Glutamatergic neuron (in vitro differentiated cells): ENCODE data around the gene ASB10. TPM values are rescaled to one million over a fixed set of nuclear protein-coding genes. Genes with fewer than 3 reads are reported as not detected.

Experiments used
- DNase-seq: peaks from one replicate; pipeline ENCODE4 v3.0.0; 2022
- H3K27ac Mint-ChIP-seq: one replicate; pipeline ENCODE4 v1.8.0; 2020; ENCODE audit warnings: mild to moderate bottlenecking, mixed read lengths, inconsistent platforms; ENCODE audit not compliant: unreplicated experiment
- H3K27me3 Mint-ChIP-seq: one replicate; pipeline ENCODE4 v1.8.0; 2020; ENCODE audit warnings: mild to moderate bottlenecking, moderate library complexity, mixed read lengths, inconsistent platforms; ENCODE audit not compliant: unreplicated experiment
- H3K36me3 Mint-ChIP-seq: one replicate; pipeline ENCODE4 v1.8.0; 2020; ENCODE audit warnings: mild to moderate bottlenecking, mixed read lengths, inconsistent platforms; ENCODE audit not compliant: unreplicated experiment
- H3K4me1 Mint-ChIP-seq: one replicate; pipeline ENCODE4 v1.8.0; 2020; ENCODE audit warnings: mild to moderate bottlenecking, low read depth, mixed read lengths, inconsistent platforms; ENCODE audit not compliant: unreplicated experiment
- H3K4me3 Mint-ChIP-seq: one replicate; pipeline ENCODE4 v1.8.0; 2020; ENCODE audit warnings: mild to moderate bottlenecking, mixed read lengths, inconsistent platforms; ENCODE audit not compliant: unreplicated experiment
- H3K9me3 Mint-ChIP-seq: one replicate; pipeline ENCODE4 v1.8.0; 2020; ENCODE audit warnings: mild to moderate bottlenecking, moderate library complexity, mixed read lengths, inconsistent platforms; ENCODE audit not compliant: unreplicated experiment
- total RNA-seq: library from RNA; stranded (reverse); fragmentation: NEBNext Ultra II Directional; extraction: Animal tissue kit (Norgen Biotek cat#: 25700); gene quantifications from one replicate; pipeline ENCODE4 v1.2.1, GENCODE V29; 2021; ENCODE audit not compliant: unreplicated experiment
- TF ChIP-seq, protein P1 (sequence below): fragments of 200-600 bp; sonication (generic); IDR thresholded peaks from one replicate; pipeline ENCODE4 v1.5.0; 2021; ENCODE audit not compliant: partially characterized antibody, unreplicated experiment

ASB10 gene
- total RNA-seq, 1 donor from 2014 or later = not detected

DNA sequence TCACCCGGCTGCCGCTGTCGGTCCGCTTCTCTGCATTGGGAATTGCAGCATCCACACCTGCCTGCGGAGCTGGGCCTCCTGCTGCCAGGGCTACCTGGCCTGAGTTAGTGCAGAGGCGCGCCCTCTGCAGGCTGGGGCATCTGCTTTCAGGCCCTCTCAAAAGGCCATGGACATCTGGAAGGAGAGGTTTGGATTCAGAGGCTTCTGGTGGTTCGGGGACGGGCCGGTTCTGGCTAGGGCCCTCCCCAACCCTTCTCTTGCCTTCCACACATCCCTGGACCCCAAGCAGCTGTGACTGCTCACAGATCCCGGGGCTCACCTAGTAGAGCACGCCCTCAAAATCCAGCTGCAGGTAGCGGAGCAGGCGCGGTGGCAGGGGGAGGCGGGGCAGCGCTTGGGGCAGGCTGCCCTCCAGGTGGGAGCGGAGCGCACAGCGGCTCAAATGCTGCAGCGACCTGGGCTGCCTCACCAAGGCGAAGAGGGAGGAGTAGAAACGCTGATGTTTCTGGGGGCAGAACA, 11.2 kb downstream of the ASB10 start:
- Mint-ChIP-seq H3K4me3 (no peak overlapping the region), H3K36me3 (peaks cover 10% of the 10 kb centered on the region), H3K27me3 (peaks cover 18% of the 10 kb centered on the region), H3K9me3 (peaks cover 12% of the 10 kb centered on the region), H3K4me1 (peaks cover 15% of the 10 kb centered on the region), H3K27ac (no peak overlapping the region)
- TF ChIP-seq, protein P1, sequence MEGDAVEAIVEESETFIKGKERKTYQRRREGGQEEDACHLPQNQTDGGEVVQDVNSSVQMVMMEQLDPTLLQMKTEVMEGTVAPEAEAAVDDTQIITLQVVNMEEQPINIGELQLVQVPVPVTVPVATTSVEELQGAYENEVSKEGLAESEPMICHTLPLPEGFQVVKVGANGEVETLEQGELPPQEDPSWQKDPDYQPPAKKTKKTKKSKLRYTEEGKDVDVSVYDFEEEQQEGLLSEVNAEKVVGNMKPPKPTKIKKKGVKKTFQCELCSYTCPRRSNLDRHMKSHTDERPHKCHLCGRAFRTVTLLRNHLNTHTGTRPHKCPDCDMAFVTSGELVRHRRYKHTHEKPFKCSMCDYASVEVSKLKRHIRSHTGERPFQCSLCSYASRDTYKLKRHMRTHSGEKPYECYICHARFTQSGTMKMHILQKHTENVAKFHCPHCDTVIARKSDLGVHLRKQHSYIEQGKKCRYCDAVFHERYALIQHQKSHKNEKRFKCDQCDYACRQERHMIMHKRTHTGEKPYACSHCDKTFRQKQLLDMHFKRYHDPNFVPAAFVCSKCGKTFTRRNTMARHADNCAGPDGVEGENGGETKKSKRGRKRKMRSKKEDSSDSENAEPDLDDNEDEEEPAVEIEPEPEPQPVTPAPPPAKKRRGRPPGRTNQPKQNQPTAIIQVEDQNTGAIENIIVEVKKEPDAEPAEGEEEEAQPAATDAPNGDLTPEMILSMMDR = no peak
- no peak for DNase-seq

DNA sequence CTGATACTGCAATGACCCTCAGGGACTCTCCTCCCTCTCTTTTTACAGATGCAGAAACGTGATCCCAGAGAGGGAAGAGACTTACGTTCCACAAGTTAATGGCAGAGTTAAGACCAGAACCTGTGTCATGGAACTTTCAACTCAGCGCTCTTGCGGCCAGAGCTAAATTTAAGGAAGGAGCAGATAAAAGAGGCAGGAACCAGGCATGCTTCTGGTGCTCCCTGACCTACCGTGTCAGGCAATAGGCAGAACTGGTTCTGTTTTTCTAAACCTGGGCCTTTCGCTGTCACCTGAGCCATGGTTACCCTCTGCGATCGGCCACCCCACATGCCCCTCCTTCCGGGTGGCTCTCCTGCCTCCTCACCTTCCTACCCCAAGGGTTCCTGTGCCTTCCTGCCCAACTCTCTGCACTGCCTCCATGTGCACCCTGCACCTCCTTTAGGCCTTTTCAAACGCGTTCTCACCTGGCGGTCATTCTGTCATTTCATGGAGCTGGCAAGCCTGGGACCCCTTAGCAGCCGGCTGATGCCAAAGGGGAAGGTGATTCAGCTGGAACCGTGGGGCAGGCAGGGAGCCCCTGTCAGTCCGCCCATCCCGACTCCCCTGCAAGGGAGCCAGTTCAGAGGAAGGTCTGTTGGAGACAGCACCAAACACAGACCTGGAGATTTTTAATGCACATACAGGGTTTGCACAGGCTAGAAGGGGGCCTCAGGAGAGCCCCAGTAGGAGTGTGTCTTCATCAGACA, 11.8 kb downstream of the ASB10 start:
- Mint-ChIP-seq H3K4me3 (peak overlapping the region; percentile 25), H3K27me3 (peaks cover 14% of the 10 kb centered on the region), H3K27ac (no peak overlapping the region), H3K36me3 (peaks cover 10% of the 10 kb centered on the region), H3K4me1 (peaks cover 12% of the 10 kb centered on the region), H3K9me3 (peaks cover 12% of the 10 kb centered on the region)
- no peak for DNase-seq
- TF ChIP-seq, protein P1 = no peak

GRCh38 chr7:151174246-151175046, 12.6 kb downstream of the ASB10 start:
- Mint-ChIP-seq H3K9me3 (peaks cover 14% of the 10 kb centered on the region), H3K27me3 (peaks cover 16% of the 10 kb centered on the region), H3K4me1 (peaks cover 9% of the 10 kb centered on the region), H3K36me3 (peaks cover 10% of the 10 kb centered on the region), H3K27ac (no peak overlapping the region), H3K4me3 (no peak overlapping the region)
- DNase-seq = no peak
- TF ChIP-seq, protein P1 = no peak

DNA sequence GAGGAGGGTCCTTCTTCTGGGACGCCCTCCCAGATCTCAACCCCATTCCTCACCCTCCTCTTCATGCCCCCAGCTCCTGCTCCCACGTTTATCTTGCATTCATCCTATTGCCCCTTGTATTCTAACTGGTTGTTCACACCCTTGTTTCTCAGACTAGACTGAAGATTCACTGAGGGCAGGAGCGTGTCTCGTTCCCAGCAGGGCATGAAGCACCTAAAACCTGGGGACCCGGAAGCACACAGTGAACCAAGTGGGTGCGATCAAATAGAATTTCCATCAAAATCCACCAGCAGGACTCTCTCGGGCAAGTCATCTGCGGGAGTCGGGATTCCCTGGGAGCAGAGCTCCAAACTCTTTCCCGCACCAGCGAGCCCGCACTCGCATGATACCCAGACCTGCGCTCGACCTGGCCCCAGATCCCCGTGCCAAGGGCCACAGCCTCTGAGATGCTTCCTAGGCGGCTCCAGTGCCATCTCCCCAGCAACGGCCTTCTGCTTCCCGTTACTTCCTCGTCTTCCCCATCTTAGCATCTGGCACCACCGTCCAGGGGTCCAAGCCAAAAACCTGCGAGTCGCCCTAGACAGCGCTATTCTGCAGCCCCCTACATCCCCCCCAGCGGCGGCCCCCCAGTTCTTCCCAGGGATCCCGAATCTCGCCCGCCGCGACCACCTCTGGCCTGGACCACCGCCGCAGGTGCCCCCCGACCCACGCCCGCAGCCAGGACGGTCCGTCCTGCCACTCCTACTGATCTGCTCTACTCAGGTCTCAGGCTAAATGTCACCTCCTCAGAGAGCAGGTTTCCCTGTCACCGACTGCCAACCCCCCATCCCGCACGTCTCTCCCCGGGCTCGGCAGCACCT, 13.4 kb downstream of the ASB10 start:
- DNase-seq = no peak
- Mint-ChIP-seq H3K36me3 (peaks cover 10% of the 10 kb centered on the region), H3K4me3 (no peak overlapping the region), H3K27ac (no peak overlapping the region), H3K27me3 (peaks cover 19% of the 10 kb centered on the region), H3K9me3 (peaks cover 15% of the 10 kb centered on the region), H3K4me1 (peaks cover 7% of the 10 kb centered on the region)
- TF ChIP-seq, protein P1 = no peak
